GM19438 (cell line): ENCODE data around the gene RPL13.
A peak's percentile ranks its signal among the peaks of the same experiment; 100 is the strongest.

ENCODE experiments used
- ATAC-seq: cut with Tn5 transposase; IDR thresholded peaks from one replicate; pipeline ENCODE4 v1.9.1; 2021; ENCODE audit warnings: low read depth; ENCODE audit not compliant: unreplicated experiment

RPL13 gene

GRCh38 chr16:89560378-89561141, at the start of gene RPL13:
Gene RPL13, plus strand, starts transcription at chr16:89560682. Its CDS starts 278 bp downstream, at chr16:89560960.
- ATAC-seq = peak; percentile 71

GRCh38 chr16:89511374-89511773, 49.1 kb upstream of the RPL13 start:
- ATAC-seq = no peak

GRCh38 chr16:89512453-89512852, 48.0 kb upstream of the RPL13 start:
- no peak for ATAC-seq

GRCh38 chr16:89517128-89517527, 43.4 kb upstream of the RPL13 start:
- ATAC-seq = no peak

GRCh38 chr16:89519881-89520280, 40.6 kb upstream of the RPL13 start:
- ATAC-seq = no peak

- ATAC-seq = no peak
Observed at GRCh38 chr16:89522287-89522686, 38.2 kb upstream of the RPL13 start.

GRCh38 chr16:89523680-89524344, 36.7 kb upstream of the RPL13 start:
- ATAC-seq = no peak

- no peak for ATAC-seq
Observed at GRCh38 chr16:89525146-89525913, 35.2 kb upstream of the RPL13 start.

- no peak for ATAC-seq
Observed at GRCh38 chr16:89529097-89529496, 31.4 kb upstream of the RPL13 start.

GRCh38 chr16:89530401-89531381, 29.8 kb upstream of the RPL13 start:
- no peak for ATAC-seq

- ATAC-seq = no peak
Observed at GRCh38 chr16:89531821-89532526, 28.5 kb upstream of the RPL13 start.

GRCh38 chr16:89534252-89534756, 26.2 kb upstream of the RPL13 start:
- ATAC-seq = no peak

GRCh38 chr16:89536371-89536770, 24.1 kb upstream of the RPL13 start:
- no peak for ATAC-seq

- no peak for ATAC-seq
Observed at GRCh38 chr16:89536886-89537548, 23.5 kb upstream of the RPL13 start.

GRCh38 chr16:89537549-89537925, 22.9 kb upstream of the RPL13 start:
- ATAC-seq = no peak

GRCh38 chr16:89538286-89538685, 22.2 kb upstream of the RPL13 start:
- no peak for ATAC-seq

GRCh38 chr16:89540557-89540956, 19.9 kb upstream of the RPL13 start:
- no peak for ATAC-seq

- no peak for ATAC-seq
Observed at GRCh38 chr16:89541792-89542191, 18.7 kb upstream of the RPL13 start.

- no peak for ATAC-seq
Observed at GRCh38 chr16:89544113-89544512, 16.4 kb upstream of the RPL13 start.
